Neural progenitor cell (in vitro differentiated cells): ENCODE results near the gene SURF1. TPM values are rescaled to one million over a fixed set of nuclear protein-coding genes. Genes with fewer than 3 reads are reported as not detected.

Source experiments
- DNase-seq: peaks from one replicate; pipeline ENCODE4 v3.0.0-alpha.2; 2016; ENCODE audit warnings: low spot score
- H2AFZ ChIP-seq: fragments of 200-600 bp; sonication (generic); replicated peaks from 2 replicates; pipeline ENCODE4 v1.6.1; 2016; ENCODE audit warnings: antibody characterized with exemption
- H3F3A ChIP-seq: fragments of 200-600 bp; sonication (generic); 2 replicates; pipeline ENCODE4 v1.6.1; 2016; ENCODE audit warnings: antibody characterized with exemption, low read depth
- H3K27ac ChIP-seq: fragments of 200-600 bp; sonication (generic); 2 replicates; pipeline ENCODE4 v1.5.1; 2016; ENCODE audit warnings: mild to moderate bottlenecking
- H3K27me3 ChIP-seq: fragments of 200-600 bp; sonication (generic); 2 replicates; pipeline ENCODE4 v1.6.1; 2016; ENCODE audit warnings: mild to moderate bottlenecking, moderate library complexity
- H3K36me3 ChIP-seq: fragments of 200-600 bp; sonication (generic); 2 replicates; pipeline ENCODE4 v1.5.1; 2016
- H3K4me1 ChIP-seq: fragments of 200-600 bp; sonication (generic); 2 replicates; pipeline ENCODE4 v1.6.1; 2016; ENCODE audit warnings: mixed run types
- H3K4me2 ChIP-seq: fragments of 200-600 bp; sonication (generic); 2 replicates; pipeline ENCODE4 v1.6.1; 2016
- H3K4me3 ChIP-seq: fragments of 200-600 bp; sonication (generic); 2 replicates; pipeline ENCODE4 v1.5.1; 2016
- H3K79me2 ChIP-seq: fragments of 200-600 bp; sonication (generic); 2 replicates; pipeline ENCODE4 v1.6.1; 2016; ENCODE audit warnings: low read depth
- H3K9ac ChIP-seq: fragments of 200-600 bp; sonication (generic); 2 replicates; pipeline ENCODE4 v1.6.1; 2016
- H3K9me3 ChIP-seq: fragments of 200-600 bp; sonication (generic); 2 replicates; pipeline ENCODE4 v1.5.1; 2016; ENCODE audit warnings: low read depth
- H4K20me1 ChIP-seq: fragments of 200-600 bp; sonication (generic); 2 replicates; pipeline ENCODE4 v1.6.1; 2016; ENCODE audit warnings: low read depth
- H3K27ac Mint-ChIP-seq: 3 replicates; pipeline ENCODE4 v1.8.0; 2021; ENCODE audit warnings: mixed read lengths
- H3K27me3 Mint-ChIP-seq: 2 replicates; pipeline ENCODE4 v1.8.0; 2022; ENCODE audit warnings: low read depth, mild to moderate bottlenecking, inconsistent platforms, moderate library complexity, mixed read lengths; ENCODE audit not compliant: insufficient read depth
- H3K36me3 Mint-ChIP-seq: 3 replicates; pipeline ENCODE4 v1.8.0; 2021; ENCODE audit warnings: mixed read lengths
- H3K4me1 Mint-ChIP-seq: 3 replicates; pipeline ENCODE4 v1.8.0; 2021; ENCODE audit warnings: mixed read lengths
- H3K4me3 Mint-ChIP-seq: 3 replicates; pipeline ENCODE4 v1.8.0; 2021; ENCODE audit warnings: mild to moderate bottlenecking, moderate library complexity, mixed read lengths
- H3K9me3 Mint-ChIP-seq: 3 replicates; pipeline ENCODE4 v1.8.0; 2020; ENCODE audit warnings: mixed read lengths
- CTCF ChIP-seq: fragments of 200-600 bp; sonication (generic); IDR thresholded peaks from 2 replicates; pipeline ENCODE4 v1.5.1; 2017; ENCODE audit warnings: antibody characterized with exemption, mild to moderate bottlenecking
- EZH2 ChIP-seq: fragments of 200-600 bp; sonication (generic); IDR thresholded peaks from 2 replicates; pipeline ENCODE4 v1.6.1; 2017; ENCODE audit warnings: antibody characterized with exemption, mild to moderate bottlenecking, moderate library complexity
- EZH2phosphoT487 ChIP-seq: fragments of 200-600 bp; sonication (generic); IDR thresholded peaks from 2 replicates; pipeline ENCODE4 v1.6.1; 2017; ENCODE audit warnings: antibody characterized with exemption
- total RNA-seq: library from RNA; depleted of rRNA; stranded (reverse); fragments of >200 nt; gene quantifications from 2 replicates; pipeline ENCODE4 v1.2.3, GENCODE V29; 2015; ENCODE audit warnings: low replicate concordance

The SURF1 gene
- total RNA-seq, 1 donor from 2014 or later = 31.0 TPM

- peaks cover 93% of the 10 kb centered on the region for H3K79me2 ChIP-seq
- no peak overlapping the region for H3K27ac ChIP-seq
- no peak overlapping the region for H2AFZ ChIP-seq
- Mint-ChIP-seq H3K27me3 (peaks cover 3% of the 10 kb centered on the region), H3K4me3 (no peak overlapping the region), H3K4me1 (peaks cover 15% of the 10 kb centered on the region), H3K27ac (no peak overlapping the region), H3K9me3 (no peaks in the 10 kb centered on the region), H3K36me3 (peaks cover 19% of the 10 kb centered on the region)
- H3K4me1 ChIP-seq = peaks cover 4% of the 10 kb centered on the region
- DNase-seq = no peak
- no peaks in the 10 kb centered on the region for H3K27me3 ChIP-seq
- no peaks in the 10 kb centered on the region for H3K9me3 ChIP-seq
- TF ChIP-seq EZH2 (no peak), EZH2phosphoT487 (no peak), CTCF (no peak)
- H3F3A ChIP-seq = no peaks in the 10 kb centered on the region
- no peak overlapping the region for H3K4me2 ChIP-seq
- H3K9ac ChIP-seq = no peak overlapping the region
- H4K20me1 ChIP-seq = peaks cover 94% of the 10 kb centered on the region
- no peaks in the 10 kb centered on the region for H3K36me3 ChIP-seq
- no peak overlapping the region for H3K4me3 ChIP-seq
These were observed 15.0 kb upstream of the SURF1 start for GRCh38 chr9:133371261-133371711.

GRCh38 chr9:133370685-133371084 lies 14.4 kb upstream of the SURF1 start:
- Histone ChIP-seq H3K9me3 (no peaks in the 10 kb centered on the region), H3K4me3 (no peak overlapping the region), H3K27ac (no peak overlapping the region), H3K79me2 (peaks cover 97% of the 10 kb centered on the region), H3F3A (no peaks in the 10 kb centered on the region), H3K27me3 (no peaks in the 10 kb centered on the region), H3K9ac (no peak overlapping the region), H4K20me1 (peaks cover 99% of the 10 kb centered on the region), H2AFZ (no peak overlapping the region), H3K4me2 (no peak overlapping the region), H3K36me3 (no peaks in the 10 kb centered on the region), H3K4me1 (peaks cover 4% of the 10 kb centered on the region)
- H3K27ac Mint-ChIP-seq = no peak overlapping the region
- no peaks in the 10 kb centered on the region for H3K9me3 Mint-ChIP-seq
- H3K4me3 Mint-ChIP-seq = no peak overlapping the region
- peaks cover 15% of the 10 kb centered on the region for H3K4me1 Mint-ChIP-seq
- TF ChIP-seq CTCF (no peak), EZH2phosphoT487 (no peak), EZH2 (no peak)
- no peak for DNase-seq
- peaks cover 5% of the 10 kb centered on the region for H3K27me3 Mint-ChIP-seq
- H3K36me3 Mint-ChIP-seq = peaks cover 19% of the 10 kb centered on the region

- peaks cover 92% of the 10 kb centered on the region for H3K79me2 ChIP-seq
These were observed 13.6 kb upstream of the SURF1 start for GRCh38 chr9:133369933-133370332.

More at GRCh38 chr9:133369933-133370332, 13.6 kb upstream of the SURF1 start:
- Histone ChIP-seq H3K27ac (no peak overlapping the region), H3F3A (no peaks in the 10 kb centered on the region), H3K27me3 (no peaks in the 10 kb centered on the region), H3K9ac (no peak overlapping the region), H3K4me2 (no peak overlapping the region), H3K9me3 (no peaks in the 10 kb centered on the region), H3K4me1 (peaks cover 4% of the 10 kb centered on the region), H4K20me1 (peaks cover 99% of the 10 kb centered on the region), H3K36me3 (no peaks in the 10 kb centered on the region), H2AFZ (no peak overlapping the region), H3K4me3 (no peak overlapping the region)
- Mint-ChIP-seq H3K9me3 (no peaks in the 10 kb centered on the region), H3K4me3 (no peak overlapping the region), H3K4me1 (peaks cover 13% of the 10 kb centered on the region), H3K27ac (peak overlapping the region; percentile 80), H3K36me3 (peaks cover 17% of the 10 kb centered on the region), H3K27me3 (peaks cover 3% of the 10 kb centered on the region)
- TF ChIP-seq EZH2phosphoT487 = no peak
- no peak for TF ChIP-seq CTCF
- no peak for TF ChIP-seq EZH2
- no peak for DNase-seq
